OCI-LY7 (cell line): ENCODE results near the gene DUSP14. TPM values are rescaled to one million over a fixed set of nuclear protein-coding genes. Genes with fewer than 3 reads are reported as not detected.

Experiments
- BruUV-seq: library from RNA; stranded (reverse); fragments of 400-500 nt; replicated peaks from 2 replicates; lab custom pipeline; 2021; lab: Mats Ljungman, UMichigan
- CTCF ChIA-PET: fragments of 300-600 bp; sonication (Branson Sonifier 250); formaldehyde crosslinking; loops from one replicate; lab custom pipeline; 2022; ENCODE audit warnings: antibody characterized with exemption; ENCODE audit not compliant: unreplicated experiment; lab: Charles Lee
- POLR2A ChIA-PET: fragments of 300-600 bp; sonication (Branson Sonifier 250); formaldehyde crosslinking; loops from one replicate; lab custom pipeline; 2022; ENCODE audit warnings: antibody characterized with exemption; lab: Charles Lee
- DNase-seq: peaks from one replicate; pipeline ENCODE4 v3.0.0-alpha.2; 2015; ENCODE audit warnings: low spot score
- H2AFZ ChIP-seq: fragments of 200-600 bp; sonication (generic), shearing (Covaris generic); 2 replicates; pipeline ENCODE4 v1.6.1; 2014; ENCODE audit warnings: mild to moderate bottlenecking, antibody characterized with exemption, low read length, moderate library complexity
- H3K27ac ChIP-seq: fragments of 200-600 bp; sonication (generic); 2 replicates; pipeline ENCODE4 v1.5.1; 2014; ENCODE audit warnings: mixed run types, low read depth, mild to moderate bottlenecking, moderate library complexity, low read length, inconsistent platforms; ENCODE audit not compliant: poor library complexity, severe bottlenecking
- H3K36me3 ChIP-seq: fragments of 200-600 bp; sonication (generic); 2 replicates; pipeline ENCODE4 v1.6.1; 2014; ENCODE audit warnings: mild to moderate bottlenecking, antibody characterized with exemption, low read length, moderate library complexity, mixed read lengths; ENCODE audit not compliant: insufficient read depth
- H3K4me1 ChIP-seq: fragments of 200-600 bp; sonication (generic); 2 replicates; pipeline ENCODE4 v1.5.1; 2014; ENCODE audit warnings: mild to moderate bottlenecking, low read length; ENCODE audit not compliant: insufficient read depth, poor library complexity, severe bottlenecking
- H3K4me2 ChIP-seq: fragments of 200-600 bp; sonication (generic); 2 replicates; pipeline ENCODE4 v1.6.1; 2014; ENCODE audit warnings: mild to moderate bottlenecking, low read length
- H3K4me3 ChIP-seq: fragments of 200-600 bp; sonication (generic); 2 replicates; pipeline ENCODE4 v1.5.1; 2014; ENCODE audit warnings: mild to moderate bottlenecking, low read depth, low read length; ENCODE audit not compliant: poor library complexity, severe bottlenecking
- H3K79me2 ChIP-seq: fragments of 200-600 bp; sonication (generic); 2 replicates; pipeline ENCODE4 v1.6.1; 2016; ENCODE audit warnings: low read depth, mild to moderate bottlenecking, low read length, moderate library complexity, mixed read lengths; ENCODE audit not compliant: insufficient read depth
- H3K9me2 ChIP-seq: fragments of 200-600 bp; sonication (generic); 2 replicates; pipeline ENCODE4 v1.6.1; 2016; ENCODE audit warnings: mild to moderate bottlenecking, low read length, mixed read lengths; ENCODE audit not compliant: insufficient read depth
- H3K9me3 ChIP-seq: fragments of 200-600 bp; sonication (generic); 2 replicates; pipeline ENCODE4 v1.6.1; 2014; ENCODE audit warnings: mild to moderate bottlenecking, mixed run types, low read length, mixed read lengths
- H4K20me1 ChIP-seq: fragments of 200-600 bp; sonication (generic); 2 replicates; pipeline ENCODE4 v1.6.1; 2014; ENCODE audit warnings: mild to moderate bottlenecking, antibody characterized with exemption, low read length, moderate library complexity, mixed read lengths; ENCODE audit not compliant: insufficient read depth
- CTCF ChIP-seq: fragments of 200-600 bp; sonication (generic); conservative IDR thresholded peaks from 2 replicates; pipeline ENCODE4 v1.5.1; 2014; ENCODE audit warnings: mild to moderate bottlenecking, antibody characterized with exemption, low read length, moderate library complexity, mixed read lengths
- EZH2phosphoT487 ChIP-seq: fragments of 200-600 bp; sonication (generic); IDR thresholded peaks from 2 replicates; pipeline ENCODE4 v1.6.1; 2018; ENCODE audit warnings: low read depth, borderline replicate concordance, mild to moderate bottlenecking, mixed run types, antibody characterized with exemption, low read length, moderate library complexity, mixed read lengths
- intact Hi-C: fragments of 100-400 bp; cut with micrococcal nuclease; formaldehyde crosslinking; loops from one replicate; pipeline ENCODE4 v1.10.0; 2022; ENCODE audit not compliant: unreplicated experiment
- total RNA-seq, 2 experiments: library from RNA; depleted of rRNA in 1 of 2; stranded (reverse); fragments of >200 nt in 1 of 2; shearing (Covaris generic) in 1 of 2; gene quantifications; 2 replicates each; pipeline ENCODE4 v1.2.3, GENCODE V29; 2014 to 2022

Gene DUSP14
- total RNA-seq, 2 experiments from 2014 or later = 11.0 to 21.5 TPM

DNA sequence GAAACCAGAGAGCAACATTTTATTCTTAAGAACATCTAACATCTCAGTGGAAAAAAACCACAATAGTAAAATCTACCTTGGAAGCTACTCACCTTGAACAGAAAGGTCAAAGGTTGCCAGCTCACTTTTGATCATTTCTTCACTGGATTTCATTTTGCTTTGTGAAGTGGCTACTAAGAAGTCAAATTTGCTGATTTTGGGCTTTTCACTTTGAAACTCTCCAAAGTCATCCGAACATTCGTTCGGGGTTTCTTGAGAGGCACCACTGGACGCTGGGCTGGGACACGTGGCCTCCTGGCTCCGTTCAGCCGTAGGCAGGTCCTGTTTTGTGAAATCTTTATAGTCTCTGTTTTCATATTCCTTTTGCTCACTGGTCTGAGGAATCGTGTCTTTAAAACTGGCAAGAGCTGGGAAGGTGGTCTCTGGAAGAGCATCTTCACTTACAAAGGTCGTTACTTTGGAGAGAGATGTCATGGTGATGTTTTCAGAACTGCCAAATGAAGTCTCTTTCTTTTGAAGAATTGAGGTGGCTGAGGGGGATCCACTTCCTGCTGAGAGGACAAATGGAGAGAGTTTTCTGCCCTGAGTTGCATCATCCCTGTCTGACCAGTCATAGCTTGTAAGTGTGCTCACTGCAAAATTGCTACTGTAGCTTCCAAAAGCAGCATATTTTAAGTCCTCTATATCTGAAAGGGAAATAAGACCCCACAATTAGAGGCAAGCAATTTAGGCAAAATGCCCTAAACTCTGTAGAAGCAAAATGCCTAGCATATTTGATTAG lies 52.4 kb downstream of the DUSP14 start:
- POLR2A ChIA-PET = no interaction called here
- TF ChIP-seq EZH2phosphoT487 (no peak), CTCF (no peak)
- DNase-seq = no peak
- Histone ChIP-seq H3K9me2 (no peaks in the 10 kb centered on the region), H3K4me2 (no peak overlapping the region), H3K4me3 (no peak overlapping the region), H3K79me2 (peaks cover 44% of the 10 kb centered on the region), H4K20me1 (peaks cover 5% of the 10 kb centered on the region; the same call in 1 of the 2 replicates), H3K4me1 (no peaks in the 10 kb centered on the region), H3K27ac (no peak overlapping the region), H3K9me3 (no peaks in the 10 kb centered on the region), H2AFZ (no peak overlapping the region), H3K36me3 (peaks cover 97% of the 10 kb centered on the region)
- CTCF ChIA-PET = no interaction called here
- intact Hi-C loops = no loop called here
- BruUV-seq = no TSS peak

DNA sequence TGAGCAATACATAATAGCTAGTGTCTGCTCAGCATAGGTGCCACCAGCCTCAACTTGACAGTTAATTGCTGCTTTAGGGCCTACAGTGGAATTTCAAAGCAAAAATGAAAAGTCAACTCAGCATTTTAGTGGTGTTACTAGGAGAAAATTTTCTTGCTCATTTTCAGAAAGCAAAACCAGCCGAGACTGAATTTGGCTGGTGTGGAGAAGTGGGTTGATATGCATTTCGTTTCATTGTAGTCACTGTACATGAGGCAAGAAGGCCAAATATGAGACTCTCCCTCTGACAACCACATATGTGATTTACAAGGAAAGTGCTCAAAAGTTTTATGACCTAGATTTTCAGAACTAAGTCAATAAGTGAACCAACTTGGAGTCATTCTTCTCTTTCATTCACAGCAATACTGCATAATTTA lies 54.0 kb downstream of the DUSP14 start:
- H3K9me3 ChIP-seq = no peaks in the 10 kb centered on the region
- TF ChIP-seq EZH2phosphoT487 (no peak), CTCF (no peak)
- peaks cover 6% of the 10 kb centered on the region; the same call in 1 of the 2 replicates for H4K20me1 ChIP-seq
- intact Hi-C loops = no loop called here
- peaks cover 59% of the 10 kb centered on the region for H3K79me2 ChIP-seq
- H3K9me2 ChIP-seq = no peaks in the 10 kb centered on the region
- no peak overlapping the region for H3K27ac ChIP-seq
- no peak overlapping the region for H3K4me2 ChIP-seq
- ChIA-PET CTCF (no interaction called here), POLR2A (no interaction called here)
- BruUV-seq = no TSS peak
- no peak overlapping the region for H2AFZ ChIP-seq
- no peak overlapping the region for H3K4me3 ChIP-seq
- peaks cover 96% of the 10 kb centered on the region for H3K36me3 ChIP-seq
- no peak for DNase-seq
- H3K4me1 ChIP-seq = no peaks in the 10 kb centered on the region

- Histone ChIP-seq H3K27ac (no peak overlapping the region), H3K4me3 (no peak overlapping the region), H3K4me2 (no peak overlapping the region), H2AFZ (no peak overlapping the region), H4K20me1 (peaks cover 10% of the 10 kb centered on the region; the same call in 1 of the 2 replicates), H3K36me3 (peaks cover 96% of the 10 kb centered on the region), H3K4me1 (no peaks in the 10 kb centered on the region), H3K79me2 (peaks cover 77% of the 10 kb centered on the region), H3K9me3 (no peaks in the 10 kb centered on the region), H3K9me2 (no peaks in the 10 kb centered on the region)
- intact Hi-C loops = no loop called here
- no peak for TF ChIP-seq CTCF
- no peak for TF ChIP-seq EZH2phosphoT487
- POLR2A ChIA-PET = no interaction called here
- CTCF ChIA-PET = no interaction called here
- no TSS peak for BruUV-seq
- DNase-seq = no peak
Observed at GRCh38 chr17:37545486-37545885, 55.8 kb downstream of the DUSP14 start.
